GM23338 (cell line): ENCODE results near the gene PRR14L. TPM values are rescaled to one million over a fixed set of nuclear protein-coding genes. Genes with fewer than 3 reads are reported as not detected.

Source experiments
- ATAC-seq: fragments of 200-7000 bp; cut with Tn5 transposase; 3 replicates; pipeline ENCODE4 v1.9.1; 2020
- DNase-seq: peaks from one replicate; pipeline ENCODE4 v3.0.0-alpha.2; 2015; ENCODE audit warnings: low spot score
- H2AFZ ChIP-seq: fragments of 200-600 bp; sonication (generic); 2 replicates; pipeline ENCODE4 v1.8.0; 2016; ENCODE audit warnings: antibody characterized with exemption, mild to moderate bottlenecking, moderate library complexity
- H3F3A ChIP-seq: fragments of 200-600 bp; sonication (generic); replicated peaks from 2 replicates; pipeline ENCODE4 v1.8.0; 2017; ENCODE audit warnings: antibody characterized with exemption, mixed run types, low read depth
- H3K27ac ChIP-seq: fragments of 200-600 bp; sonication (generic); 2 replicates; pipeline ENCODE4 v1.6.1; 2016; ENCODE audit warnings: low read depth
- H3K27me3 ChIP-seq: fragments of 200-600 bp; sonication (generic); 2 replicates; pipeline ENCODE4 v1.8.0; 2016; ENCODE audit warnings: mild to moderate bottlenecking, mixed run types, moderate library complexity; ENCODE audit not compliant: insufficient read depth
- H3K36me3 ChIP-seq: fragments of 200-600 bp; sonication (generic); 2 replicates; pipeline ENCODE4 v1.8.0; 2016; ENCODE audit warnings: mild to moderate bottlenecking; ENCODE audit not compliant: insufficient read depth
- H3K4me1 ChIP-seq: fragments of 200-600 bp; sonication (generic); 2 replicates; pipeline ENCODE4 v1.8.0; 2016; ENCODE audit warnings: mild to moderate bottlenecking, moderate library complexity; ENCODE audit not compliant: insufficient read depth
- H3K4me2 ChIP-seq: fragments of 200-600 bp; sonication (generic); 2 replicates; pipeline ENCODE4 v1.7.1; 2017; ENCODE audit warnings: mixed run types
- H3K4me3 ChIP-seq: fragments of 200-600 bp; sonication (generic); 2 replicates; pipeline ENCODE4 v1.6.1; 2016; ENCODE audit warnings: mixed run types
- H3K79me2 ChIP-seq: fragments of 200-600 bp; sonication (generic); replicated peaks from 2 replicates; pipeline ENCODE4 v1.8.0; 2017; ENCODE audit warnings: mild to moderate bottlenecking; ENCODE audit not compliant: insufficient read depth
- H3K9me2 ChIP-seq: fragments of 200-600 bp; sonication (generic); 2 replicates; pipeline ENCODE4 v1.8.0; 2017; ENCODE audit not compliant: insufficient read depth
- H4K20me1 ChIP-seq: fragments of 200-600 bp; sonication (generic); replicated peaks from 2 replicates; pipeline ENCODE4 v1.8.0; 2017; ENCODE audit warnings: mild to moderate bottlenecking; ENCODE audit not compliant: insufficient read depth
- H3K27ac Mint-ChIP-seq: 2 replicates; pipeline ENCODE4 v1.8.0; 2020; ENCODE audit warnings: inconsistent platforms, mild to moderate bottlenecking, moderate library complexity, mixed read lengths
- H3K27me3 Mint-ChIP-seq: 3 replicates; pipeline ENCODE4 v1.8.0; 2022; ENCODE audit warnings: low read depth, mild to moderate bottlenecking, moderate library complexity, mixed read lengths, inconsistent platforms; ENCODE audit not compliant: insufficient read depth, poor library complexity
- H3K36me3 Mint-ChIP-seq: 3 replicates; pipeline ENCODE4 v1.8.0; 2021; ENCODE audit warnings: low read depth, mild to moderate bottlenecking, inconsistent platforms, moderate library complexity, mixed read lengths
- H3K4me1 Mint-ChIP-seq: 3 replicates; pipeline ENCODE4 v1.8.0; 2020; ENCODE audit warnings: mild to moderate bottlenecking, inconsistent platforms, mixed read lengths
- H3K4me3 Mint-ChIP-seq: 3 replicates; pipeline ENCODE4 v1.8.0; 2021; ENCODE audit warnings: moderate library complexity, mild to moderate bottlenecking, inconsistent platforms, mixed read lengths
- H3K9me3 Mint-ChIP-seq: 3 replicates; pipeline ENCODE4 v1.8.0; 2020; ENCODE audit warnings: moderate library complexity, mild to moderate bottlenecking, inconsistent platforms, mixed read lengths
- CREB1 ChIP-seq: fragments of 250-450 bp; sonication (Bioruptor Pico); IDR thresholded peaks from 2 replicates; pipeline ENCODE4 v1.5.0; 2020; ENCODE audit warnings: low read depth, mild to moderate bottlenecking, moderate library complexity
- EZH2 ChIP-seq: fragments of 200-600 bp; sonication (generic); IDR thresholded peaks from one replicate; pipeline ENCODE4 v1.8.0; 2017; ENCODE audit warnings: antibody characterized with exemption, mild to moderate bottlenecking, low read depth; ENCODE audit not compliant: unreplicated experiment
- JUNB ChIP-seq: IDR thresholded peaks from one replicate; pipeline ENCODE4 v1.6.1; 2016; ENCODE audit warnings: antibody characterized with exemption; ENCODE audit not compliant: unreplicated experiment
- NANOG ChIP-seq: IDR thresholded peaks from 2 replicates; pipeline ENCODE4 v1.6.1; 2016; ENCODE audit warnings: antibody characterized with exemption, borderline replicate concordance
- POLR2AphosphoS5 ChIP-seq: IDR thresholded peaks from 2 replicates; pipeline ENCODE4 v1.6.1; 2016; ENCODE audit warnings: antibody characterized with exemption, low read depth
- STAT1 ChIP-seq: IDR thresholded peaks from one replicate; pipeline ENCODE4 v1.6.1; 2016; ENCODE audit warnings: antibody characterized with exemption; ENCODE audit not compliant: unreplicated experiment
- ZNF114 ChIP-seq: fragments of 250-450 bp; sonication (Bioruptor Pico); IDR thresholded peaks from 2 replicates; pipeline ENCODE4 v1.5.0; 2020; ENCODE audit warnings: mild to moderate bottlenecking, moderate library complexity
- ZNF331 ChIP-seq: fragments of 250-450 bp; sonication (Bioruptor Pico); IDR thresholded peaks from 2 replicates; pipeline ENCODE4 v1.5.0; 2020; ENCODE audit warnings: low read depth, mild to moderate bottlenecking, moderate library complexity
- polyA plus RNA-seq: library from polyadenylated mRNA; unstranded; fragments of >200 nt; fragmentation: Nextera tagmentation; extraction: Ambion mirVana; gene quantifications from 2 replicates; pipeline ENCODE4 v1.2.1, GENCODE V29; 2016
- total RNA-seq: library from RNA; depleted of rRNA; stranded (reverse); fragments of >200 nt; shearing (Covaris generic); gene quantifications from 2 replicates; pipeline ENCODE4 v1.2.3, GENCODE V29; 2014
- TF ChIP-seq, protein P1 (sequence below): IDR thresholded peaks from 2 replicates; pipeline ENCODE4 v1.6.1; 2016; ENCODE audit warnings: antibody characterized with exemption
- TF ChIP-seq, protein P2 (sequence below), 2 experiments: fragments of 200-600 bp in 1 of 2; sonication (generic) in 1 of 2; conservative IDR thresholded peaks; 2 replicates each; pipeline versions ENCODE4 v1.5.1 to v1.6.1; 2016 to 2017; ENCODE audit warnings: antibody characterized with exemption in 2 of 2, low read depth in 2 of 2, mild to moderate bottlenecking in 2 of 2, moderate library complexity in 1 of 2
- TF ChIP-seq, protein P3 (sequence below): IDR thresholded peaks from one replicate; pipeline ENCODE4 v1.6.1; 2018; ENCODE audit warnings: antibody characterized with exemption; ENCODE audit not compliant: unreplicated experiment

The PRR14L gene
- total and polyA plus RNA-seq, 2 experiments from 2014 or later = 46.3 to 54.0 TPM

DNA sequence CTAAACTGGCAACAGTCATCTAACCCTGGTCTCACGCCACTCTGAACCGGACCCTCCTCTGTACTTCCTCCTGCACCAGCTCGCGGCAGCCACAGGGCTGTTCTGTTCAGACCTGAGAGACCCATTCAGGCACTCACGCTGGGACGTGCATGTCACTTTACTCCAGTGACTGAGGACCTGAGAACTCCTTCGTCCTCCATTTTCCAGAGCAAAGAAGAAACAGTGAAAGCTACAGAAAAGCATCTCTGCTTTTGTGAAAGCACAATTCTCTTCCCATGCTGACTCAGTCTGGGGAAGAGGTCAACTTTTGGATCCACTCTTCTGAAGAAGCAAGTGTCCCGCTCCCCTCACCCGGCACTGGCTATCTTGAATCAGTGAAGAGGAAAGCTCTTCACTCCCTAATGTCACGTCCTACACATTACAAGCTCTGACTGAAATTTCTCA, 112.5 kb downstream of the PRR14L start (continued):
- TF ChIP-seq NANOG (no peak), CREB1 (no peak), STAT1 (no peak), POLR2AphosphoS5 (no peak), ZNF331 (no peak), EZH2 (no peak), ZNF114 (no peak), JUNB (no peak)
- TF ChIP-seq, protein P1, sequence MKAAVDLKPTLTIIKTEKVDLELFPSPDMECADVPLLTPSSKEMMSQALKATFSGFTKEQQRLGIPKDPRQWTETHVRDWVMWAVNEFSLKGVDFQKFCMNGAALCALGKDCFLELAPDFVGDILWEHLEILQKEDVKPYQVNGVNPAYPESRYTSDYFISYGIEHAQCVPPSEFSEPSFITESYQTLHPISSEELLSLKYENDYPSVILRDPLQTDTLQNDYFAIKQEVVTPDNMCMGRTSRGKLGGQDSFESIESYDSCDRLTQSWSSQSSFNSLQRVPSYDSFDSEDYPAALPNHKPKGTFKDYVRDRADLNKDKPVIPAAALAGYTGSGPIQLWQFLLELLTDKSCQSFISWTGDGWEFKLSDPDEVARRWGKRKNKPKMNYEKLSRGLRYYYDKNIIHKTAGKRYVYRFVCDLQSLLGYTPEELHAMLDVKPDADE = no peak
- TF ChIP-seq, protein P2, sequence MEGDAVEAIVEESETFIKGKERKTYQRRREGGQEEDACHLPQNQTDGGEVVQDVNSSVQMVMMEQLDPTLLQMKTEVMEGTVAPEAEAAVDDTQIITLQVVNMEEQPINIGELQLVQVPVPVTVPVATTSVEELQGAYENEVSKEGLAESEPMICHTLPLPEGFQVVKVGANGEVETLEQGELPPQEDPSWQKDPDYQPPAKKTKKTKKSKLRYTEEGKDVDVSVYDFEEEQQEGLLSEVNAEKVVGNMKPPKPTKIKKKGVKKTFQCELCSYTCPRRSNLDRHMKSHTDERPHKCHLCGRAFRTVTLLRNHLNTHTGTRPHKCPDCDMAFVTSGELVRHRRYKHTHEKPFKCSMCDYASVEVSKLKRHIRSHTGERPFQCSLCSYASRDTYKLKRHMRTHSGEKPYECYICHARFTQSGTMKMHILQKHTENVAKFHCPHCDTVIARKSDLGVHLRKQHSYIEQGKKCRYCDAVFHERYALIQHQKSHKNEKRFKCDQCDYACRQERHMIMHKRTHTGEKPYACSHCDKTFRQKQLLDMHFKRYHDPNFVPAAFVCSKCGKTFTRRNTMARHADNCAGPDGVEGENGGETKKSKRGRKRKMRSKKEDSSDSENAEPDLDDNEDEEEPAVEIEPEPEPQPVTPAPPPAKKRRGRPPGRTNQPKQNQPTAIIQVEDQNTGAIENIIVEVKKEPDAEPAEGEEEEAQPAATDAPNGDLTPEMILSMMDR (conservative IDR thresholded peaks at IDR 0.05; ENCODE audit: low read depth in 2 of 2) = no peak
- TF ChIP-seq, protein P3, sequence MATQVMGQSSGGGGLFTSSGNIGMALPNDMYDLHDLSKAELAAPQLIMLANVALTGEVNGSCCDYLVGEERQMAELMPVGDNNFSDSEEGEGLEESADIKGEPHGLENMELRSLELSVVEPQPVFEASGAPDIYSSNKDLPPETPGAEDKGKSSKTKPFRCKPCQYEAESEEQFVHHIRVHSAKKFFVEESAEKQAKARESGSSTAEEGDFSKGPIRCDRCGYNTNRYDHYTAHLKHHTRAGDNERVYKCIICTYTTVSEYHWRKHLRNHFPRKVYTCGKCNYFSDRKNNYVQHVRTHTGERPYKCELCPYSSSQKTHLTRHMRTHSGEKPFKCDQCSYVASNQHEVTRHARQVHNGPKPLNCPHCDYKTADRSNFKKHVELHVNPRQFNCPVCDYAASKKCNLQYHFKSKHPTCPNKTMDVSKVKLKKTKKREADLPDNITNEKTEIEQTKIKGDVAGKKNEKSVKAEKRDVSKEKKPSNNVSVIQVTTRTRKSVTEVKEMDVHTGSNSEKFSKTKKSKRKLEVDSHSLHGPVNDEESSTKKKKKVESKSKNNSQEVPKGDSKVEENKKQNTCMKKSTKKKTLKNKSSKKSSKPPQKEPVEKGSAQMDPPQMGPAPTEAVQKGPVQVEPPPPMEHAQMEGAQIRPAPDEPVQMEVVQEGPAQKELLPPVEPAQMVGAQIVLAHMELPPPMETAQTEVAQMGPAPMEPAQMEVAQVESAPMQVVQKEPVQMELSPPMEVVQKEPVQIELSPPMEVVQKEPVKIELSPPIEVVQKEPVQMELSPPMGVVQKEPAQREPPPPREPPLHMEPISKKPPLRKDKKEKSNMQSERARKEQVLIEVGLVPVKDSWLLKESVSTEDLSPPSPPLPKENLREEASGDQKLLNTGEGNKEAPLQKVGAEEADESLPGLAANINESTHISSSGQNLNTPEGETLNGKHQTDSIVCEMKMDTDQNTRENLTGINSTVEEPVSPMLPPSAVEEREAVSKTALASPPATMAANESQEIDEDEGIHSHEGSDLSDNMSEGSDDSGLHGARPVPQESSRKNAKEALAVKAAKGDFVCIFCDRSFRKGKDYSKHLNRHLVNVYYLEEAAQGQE = no peak

DNA sequence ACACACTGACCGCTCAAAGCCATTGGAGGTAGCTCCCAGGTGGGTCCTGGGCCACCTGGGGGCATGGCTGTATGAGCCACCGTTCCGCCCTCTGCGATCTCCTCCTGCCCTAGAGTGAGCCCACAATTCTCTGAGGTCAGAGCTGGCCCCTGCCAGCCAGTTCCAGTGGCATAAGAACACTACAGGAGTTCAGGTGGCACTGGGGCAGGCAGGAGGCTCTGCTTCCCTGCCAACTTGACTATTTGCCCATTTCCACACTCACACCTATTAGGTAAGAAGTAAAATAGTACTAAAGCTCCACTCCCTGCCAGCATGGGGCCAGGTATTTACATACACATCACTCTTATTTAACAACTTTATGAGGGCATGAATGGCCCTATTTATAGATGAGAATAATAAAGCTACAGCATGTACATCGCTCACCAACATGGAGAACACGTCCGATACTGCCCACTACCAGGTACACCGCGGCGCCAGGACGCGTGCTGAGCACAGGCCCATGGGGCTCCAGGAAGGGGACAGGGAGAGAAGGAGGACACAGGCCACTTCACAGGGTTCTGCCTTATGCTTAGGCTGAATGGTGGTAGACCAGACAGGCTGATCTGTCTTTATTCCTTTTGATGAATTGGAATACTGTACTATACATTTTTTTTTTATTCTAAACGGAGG, 114.2 kb downstream of the PRR14L start:
- Histone ChIP-seq H2AFZ (no peak overlapping the region), H3F3A (peaks cover 9% of the 10 kb centered on the region; the same call in 1 of the 2 replicates), H3K79me2 (peaks cover 71% of the 10 kb centered on the region), H3K4me3 (no peak overlapping the region), H4K20me1 (peaks cover 21% of the 10 kb centered on the region), H3K27me3 (no peaks in the 10 kb centered on the region), H3K4me2 (no peak overlapping the region), H3K36me3 (no peaks in the 10 kb centered on the region), H3K4me1 (no peaks in the 10 kb centered on the region), H3K27ac (no peak overlapping the region), H3K9me2 (no peaks in the 10 kb centered on the region)
- ATAC-seq = no peak
- Mint-ChIP-seq H3K4me3 (no peak overlapping the region), H3K4me1 (peaks cover 23% of the 10 kb centered on the region), H3K27ac (no peak overlapping the region), H3K36me3 (peaks cover 4% of the 10 kb centered on the region; the same call in 2 of the 3 replicates), H3K9me3 (no peaks in the 10 kb centered on the region), H3K27me3 (peaks cover 9% of the 10 kb centered on the region)
- DNase-seq = no peak
- TF ChIP-seq, protein P1 = no peak
- TF ChIP-seq, protein P2 (conservative IDR thresholded peaks at IDR 0.05; ENCODE audit: low read depth in 2 of 2) = no peak
- no peak for TF ChIP-seq ZNF331
- TF ChIP-seq CREB1 = no peak
- no peak for TF ChIP-seq JUNB
- no peak for TF ChIP-seq NANOG
- TF ChIP-seq, protein P3 = no peak
- TF ChIP-seq ZNF114 = no peak
- no peak for TF ChIP-seq STAT1
- TF ChIP-seq POLR2AphosphoS5 = no peak
